HepG2 (cell line): ENCODE results near the gene SELENOV. TPM values are rescaled to one million over a fixed set of nuclear protein-coding genes. Genes with fewer than 3 reads are reported as not detected.

ENCODE experiments used
- ATAC-seq: fragments of 200-7000 bp; cut with Tn5 transposase; 3 replicates; pipeline ENCODE4 v1.9.1; 2020; ENCODE audit warnings: mild to moderate bottlenecking, moderate library complexity
- BruUV-seq: library from RNA; stranded (reverse); fragments of 400-500 nt; replicated peaks from 2 replicates; lab custom pipeline; 2021; lab: Mats Ljungman, UMichigan
- CTCF ChIA-PET: fragments of 300-600 bp; formaldehyde crosslinking; extraction: SDS; loops from one replicate; lab custom pipeline; 2021; ENCODE audit warnings: low total read pairs, inconsistent platforms, low intra/inter-chr PET ratio; lab: Yijun Ruan, JAX
- POLR2A ChIA-PET: fragments of 350-600 bp; sonication (Branson Sonifier 250); formaldehyde crosslinking; loops from one replicate; lab custom pipeline; 2020; ENCODE audit warnings: antibody characterized with exemption, inconsistent platforms; lab: Yijun Ruan, JAX
- DNase-seq: peaks from one replicate; pipeline ENCODE4 v3.0.0-alpha.2; 2015; ENCODE audit warnings: low spot score
- FAIRE-seq: peaks from 3 replicates; lab custom pipeline; 2011; peaks lifted over from hg19 to GRCh38; lab: Jason Lieb, UNC
- H2AFZ ChIP-seq: one replicate; pipeline ENCODE4 v1.6.1; 2011; ENCODE audit warnings: low read length, inconsistent platforms
- H3K27ac ChIP-seq: fragments of 300-600 bp; 3 replicates; pipeline ENCODE4 v1.8.0; 2011; ENCODE audit warnings: mixed run types, mild to moderate bottlenecking, mixed read lengths, low read length, inconsistent platforms; ENCODE audit not compliant: insufficient read depth; ENCODE audit errors: extremely low read length
- H3K27me3 ChIP-seq, 2 experiments: fragments of 200-600 bp in 1 of 2; 2 replicates in 1 of 2; 3 replicates in 1 of 2; pipeline versions ENCODE4 v1.6.0 to v1.8.0; 2011; ENCODE audit warnings: low read length in 2 of 2, mild to moderate bottlenecking in 2 of 2, moderate library complexity in 2 of 2, inconsistent platforms in 1 of 2; ENCODE audit not compliant: insufficient read depth in 2 of 2, control insufficient read depth in 1 of 2
- H3K36me3 ChIP-seq, 2 experiments: fragments of 200-600 bp in 1 of 2; replicated peaks in 1 of 2; 2 replicates in 1 of 2; 3 replicates in 1 of 2; pipeline versions ENCODE4 v1.5.1 to v1.8.0; 2011; ENCODE audit warnings: low read length in 2 of 2, inconsistent platforms in 1 of 2; ENCODE audit not compliant: insufficient read depth in 2 of 2, control insufficient read depth in 1 of 2
- H3K4me1 ChIP-seq: 2 replicates; pipeline ENCODE4 v1.5.1; 2012; ENCODE audit warnings: low read length, inconsistent platforms; ENCODE audit not compliant: insufficient read depth
- H3K4me2 ChIP-seq: 2 replicates; pipeline ENCODE4 v1.6.0; 2011; ENCODE audit warnings: low read depth, low read length, inconsistent platforms
- H3K4me3 ChIP-seq, 3 experiments: fragments of 200-600 bp in 1 of 3; sonication (generic), shearing (Covaris generic) in 1 of 3; replicated peaks in 1 of 3; 2 replicates each; pipeline ENCODE4 v1.5.1; 2011 to 2016; ENCODE audit warnings: low read length in 3 of 3, inconsistent platforms in 2 of 3, low read depth in 2 of 3, mild to moderate bottlenecking in 2 of 3, control low read depth in 1 of 3, mixed read lengths in 1 of 3; ENCODE audit not compliant: insufficient read depth in 1 of 3
- H3K79me2 ChIP-seq: one replicate; pipeline ENCODE4 v1.6.1; 2011; ENCODE audit warnings: low read length, inconsistent platforms; ENCODE audit not compliant: insufficient read depth
- H3K9ac ChIP-seq: 2 replicates; pipeline ENCODE4 v1.6.0; 2011; ENCODE audit warnings: mild to moderate bottlenecking, low read depth, low read length, inconsistent platforms; ENCODE audit not compliant: insufficient read depth
- H3K9me3 ChIP-seq: 2 replicates; pipeline ENCODE4 v1.5.1; 2012; ENCODE audit warnings: mild to moderate bottlenecking, low read length
- H4K20me1 ChIP-seq: 2 replicates; pipeline ENCODE4 v1.6.0; 2011; ENCODE audit warnings: inconsistent platforms, mild to moderate bottlenecking, low read length, moderate library complexity; ENCODE audit not compliant: insufficient read depth
- DR1 ChIP-seq: sonication (generic); formaldehyde crosslinking; IDR thresholded peaks from 2 replicates; pipeline ENCODE4 v1.8.0; 2021; ENCODE audit warnings: mild to moderate bottlenecking, missing genetic modification reagents, inconsistent platforms
- FOXO1 ChIP-seq: sonication (generic); formaldehyde crosslinking; IDR thresholded peaks from 2 replicates; pipeline ENCODE4 v1.4.0; 2020; ENCODE audit warnings: missing genetic modification reagents
- MED1 ChIP-seq: sonication (generic); formaldehyde crosslinking; IDR thresholded peaks from 2 replicates; pipeline ENCODE4 v1.4.0; 2020; ENCODE audit warnings: missing genetic modification reagents
- NFYB ChIP-seq: sonication (generic); formaldehyde crosslinking; IDR thresholded peaks from 2 replicates; pipeline ENCODE4 v1.4.0; 2020; ENCODE audit warnings: missing genetic modification reagents
- SMARCC2 ChIP-seq: fragments of 450-650 bp; IDR thresholded peaks from 2 replicates; pipeline ENCODE4 v1.6.1; 2017; ENCODE audit warnings: antibody characterized with exemption, mild to moderate bottlenecking
- STAG1 ChIP-seq: sonication (generic); formaldehyde crosslinking; IDR thresholded peaks from 2 replicates; pipeline ENCODE4 v1.4.0; 2020; ENCODE audit warnings: missing genetic modification reagents
- ZBTB3 ChIP-seq: sonication (generic); formaldehyde crosslinking; IDR thresholded peaks from 2 replicates; pipeline ENCODE4 v1.4.0; 2020; ENCODE audit warnings: low read depth, mild to moderate bottlenecking, moderate library complexity, missing genetic modification reagents, borderline replicate concordance
- ZNF121 ChIP-seq: sonication (generic); formaldehyde crosslinking; IDR thresholded peaks from 2 replicates; pipeline ENCODE4 v1.5.0; 2020; ENCODE audit warnings: mild to moderate bottlenecking, missing genetic modification reagents
- ZNF343 ChIP-seq: sonication (generic); formaldehyde crosslinking; IDR thresholded peaks from 2 replicates; pipeline ENCODE4 v1.4.0; 2020; ENCODE audit warnings: mild to moderate bottlenecking, missing genetic modification reagents
- WGBS: methylation state at CpG from one replicate; pipeline ENCODE4 v1.1.6; 2017; ENCODE audit warnings: low lambda C conversion rate; 5-methylcytosine and 5-hydroxymethylcytosine counted together
- in situ Hi-C: cut with HindIII; loops from 2 replicates; pipeline ENCODE4 v1.10.0; 2017; ENCODE audit warnings: low pct_unique_long_range_greater_than_20kb; ENCODE audit not compliant: extremely low pct_ligation_motif_present
- intact Hi-C: fragments of 100-400 bp; cut with micrococcal nuclease; formaldehyde crosslinking; loops from one replicate; pipeline ENCODE4 v1.10.0; 2022; ENCODE audit not compliant: unreplicated experiment
- polyA plus RNA-seq, 8 experiments: library from polyadenylated mRNA; depleted of rRNA in 3 of 8; stranded (reverse) in 7 of 8; unstranded in 1 of 8; fragments of >200 nt; fragmentation: Illumina TruSeq in 4 of 8; extraction: Trizol in 4 of 8; gene quantifications; 2 replicates each; pipeline versions ENCODE4 v1.2.1 to v1.2.3, GENCODE V29; 2011 to 2016; ENCODE audit warnings: low read depth in 4 of 8, missing spikeins in 1 of 8, mixed read lengths in 1 of 8; ENCODE audit not compliant: insufficient read depth in 1 of 8
- total RNA-seq, 5 experiments: library from RNA; depleted of rRNA; stranded (reverse); fragments of >200 nt; fragmentation: Illumina TruSeq; extraction: Trizol; gene quantifications; 2 replicates each; pipeline ENCODE4 v1.2.3, GENCODE V29; 2016; ENCODE audit warnings: low read depth in 1 of 5
- TF ChIP-seq, protein P1 (sequence below): sonication (generic); formaldehyde crosslinking; IDR thresholded peaks from 2 replicates; pipeline ENCODE4 v1.8.0; 2022; ENCODE audit warnings: mild to moderate bottlenecking, missing genetic modification reagents; ENCODE audit not compliant: insufficient replicate concordance
- TF ChIP-seq, protein P2 (sequence below): sonication (generic); formaldehyde crosslinking; IDR thresholded peaks from 2 replicates; pipeline ENCODE4 v1.4.0; 2020; ENCODE audit warnings: mild to moderate bottlenecking, missing genetic modification reagents

SELENOV gene
- total and polyA plus RNA-seq, 2 of the 13 experiments (the other 11 are each of a cell fraction or from before 2014, with no cell fraction given), result not detected

DNA sequence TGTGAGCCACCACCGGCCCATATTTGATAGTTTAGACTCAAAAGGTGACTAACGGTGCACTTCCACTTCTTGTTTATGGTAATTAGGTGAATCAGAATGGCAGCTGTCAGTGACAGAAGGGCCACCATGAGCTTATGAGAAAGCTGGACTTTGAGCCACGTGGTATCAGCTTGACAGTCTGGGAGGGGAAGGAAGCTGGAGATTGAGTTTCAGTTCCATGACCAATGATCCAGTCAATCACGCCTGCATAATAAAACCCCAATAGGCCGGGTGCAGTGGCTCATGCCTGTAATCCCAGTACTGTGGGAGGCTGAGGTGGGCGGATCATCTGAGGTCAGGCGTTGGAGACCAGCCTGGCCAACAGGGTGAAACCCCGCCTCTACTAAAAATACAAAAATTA lies 9.6 kb downstream of the SELENOV start (continued):
- TF ChIP-seq ZNF121 (CRISPR knock-in tag) (no peak), FOXO1 (CRISPR knock-in tag) (no peak), ZBTB3 (no peak)

DNA sequence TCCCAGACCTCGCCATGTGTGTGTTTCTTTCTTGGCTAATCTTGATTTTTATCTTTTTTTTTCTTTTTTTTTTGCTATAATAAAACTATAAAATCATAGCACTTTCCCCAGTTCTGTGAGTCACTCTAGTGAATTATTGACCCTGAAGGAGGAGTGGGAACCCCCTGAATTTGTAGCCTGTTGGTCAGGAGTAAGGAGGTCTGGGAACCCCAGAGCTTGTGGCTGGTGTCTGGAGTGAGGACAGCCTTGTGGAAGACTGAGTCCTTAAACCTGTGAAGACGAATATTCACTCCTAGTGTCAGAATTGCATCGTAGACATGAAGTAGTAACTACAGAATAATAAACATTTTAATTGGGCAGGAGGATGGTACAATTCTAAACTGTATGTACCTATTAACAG lies 10.3 kb downstream of the SELENOV start:
- POLR2A ChIA-PET, result interaction anchor here (0.5 kb wide), 1 partner anchor 81 kb away, joined by 3 read pairs; no protein-coding TSS in a partner anchor

More for the DNA sequence above, 10.3 kb downstream of the SELENOV start:
- in situ Hi-C loops, result no loop called here
- no peak overlapping the region for H3K4me3 ChIP-seq
- TF ChIP-seq NFYB (CRISPR knock-in tag) (no peak), MED1 (CRISPR knock-in tag) (no peak), DR1 (CRISPR knock-in tag) (no peak), STAG1 (CRISPR knock-in tag) (no peak), ZNF343 (CRISPR knock-in tag) (no peak), SMARCC2 (no peak)
- TF ChIP-seq, protein P1, sequence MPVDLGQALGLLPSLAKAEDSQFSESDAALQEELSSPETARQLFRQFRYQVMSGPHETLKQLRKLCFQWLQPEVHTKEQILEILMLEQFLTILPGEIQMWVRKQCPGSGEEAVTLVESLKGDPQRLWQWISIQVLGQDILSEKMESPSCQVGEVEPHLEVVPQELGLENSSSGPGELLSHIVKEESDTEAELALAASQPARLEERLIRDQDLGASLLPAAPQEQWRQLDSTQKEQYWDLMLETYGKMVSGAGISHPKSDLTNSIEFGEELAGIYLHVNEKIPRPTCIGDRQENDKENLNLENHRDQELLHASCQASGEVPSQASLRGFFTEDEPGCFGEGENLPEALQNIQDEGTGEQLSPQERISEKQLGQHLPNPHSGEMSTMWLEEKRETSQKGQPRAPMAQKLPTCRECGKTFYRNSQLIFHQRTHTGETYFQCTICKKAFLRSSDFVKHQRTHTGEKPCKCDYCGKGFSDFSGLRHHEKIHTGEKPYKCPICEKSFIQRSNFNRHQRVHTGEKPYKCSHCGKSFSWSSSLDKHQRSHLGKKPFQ (CRISPR knock-in tag), result no peak
- TF ChIP-seq, protein P2, sequence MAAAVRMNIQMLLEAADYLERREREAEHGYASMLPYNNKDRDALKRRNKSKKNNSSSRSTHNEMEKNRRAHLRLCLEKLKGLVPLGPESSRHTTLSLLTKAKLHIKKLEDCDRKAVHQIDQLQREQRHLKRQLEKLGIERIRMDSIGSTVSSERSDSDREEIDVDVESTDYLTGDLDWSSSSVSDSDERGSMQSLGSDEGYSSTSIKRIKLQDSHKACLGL (CRISPR knock-in tag), result no peak
- no peak overlapping the region for H3K27ac ChIP-seq
- no peak overlapping the region for H2AFZ ChIP-seq
- no peaks in the 10 kb centered on the region for H4K20me1 ChIP-seq
- H3K9ac ChIP-seq, result no peak overlapping the region
- no peak for FAIRE-seq
- no peak overlapping the region for H3K4me2 ChIP-seq
- no peaks in the 10 kb centered on the region for H3K79me2 ChIP-seq
- DNase-seq, result no peak
- intact Hi-C loops, result no loop called here
- H3K36me3 ChIP-seq, result no peaks in the 10 kb centered on the region
- ATAC-seq, result no peak
- peaks cover 23% of the 10 kb centered on the region for H3K4me1 ChIP-seq
- CTCF ChIA-PET, result no interaction called here
- no TSS peak for BruUV-seq
- 100% methylated on average over 3 of the region's 3 CpGs for WGBS
- H3K27me3 ChIP-seq, result no peaks in the 10 kb centered on the region
- H3K9me3 ChIP-seq, result no peaks in the 10 kb centered on the region
